H9 (cell line): ENCODE data around the gene ZNF346. TPM values are rescaled to one million over a fixed set of nuclear protein-coding genes. Genes with fewer than 3 reads are reported as not detected.

Experiments used
- DNase-seq: peaks from one replicate; pipeline ENCODE4 v3.0.0-alpha.2; 2017
- H2AFZ ChIP-seq: one replicate; pipeline ENCODE4 v1.6.1; 2013; ENCODE audit warnings: mild to moderate bottlenecking, low read length, control low read depth, moderate library complexity
- H2AK5ac ChIP-seq: 2 replicates; pipeline ENCODE4 v1.6.1; 2013; ENCODE audit warnings: low read length, control low read depth, mixed read lengths; ENCODE audit not compliant: insufficient read length
- H2BK120ac ChIP-seq: one replicate; pipeline ENCODE4 v1.6.1; 2013; ENCODE audit warnings: low read depth, mild to moderate bottlenecking, low read length, control low read depth, inconsistent platforms; ENCODE audit not compliant: poor library complexity, severe bottlenecking
- H2BK12ac ChIP-seq: 2 replicates; pipeline ENCODE4 v1.6.1; 2013; ENCODE audit warnings: low read length, control low read depth, mixed read lengths, low read depth; ENCODE audit not compliant: insufficient read length
- H2BK15ac ChIP-seq: 2 replicates; pipeline ENCODE4 v1.6.1; 2013; ENCODE audit warnings: low read depth, low read length, control low read depth
- H2BK20ac ChIP-seq: one replicate; pipeline ENCODE4 v1.6.1; 2013; ENCODE audit warnings: low read depth, mild to moderate bottlenecking, low read length, control low read depth, inconsistent platforms; ENCODE audit not compliant: poor library complexity, severe bottlenecking
- H2BK5ac ChIP-seq: 2 replicates; pipeline ENCODE4 v1.6.1; 2013; ENCODE audit warnings: low read length, control low read depth, mixed read lengths; ENCODE audit not compliant: insufficient read length
- H3K14ac ChIP-seq: 2 replicates; pipeline ENCODE4 v1.6.1; 2013; ENCODE audit warnings: low read length, control low read depth; ENCODE audit not compliant: insufficient read depth
- H3K18ac ChIP-seq: 2 replicates; pipeline ENCODE4 v1.6.1; 2013; ENCODE audit warnings: low read depth, mild to moderate bottlenecking, mixed read lengths, low read length, control low read depth; ENCODE audit not compliant: insufficient read length
- H3K23ac ChIP-seq: 2 replicates; pipeline ENCODE4 v1.6.1; 2013; ENCODE audit warnings: low read length, control low read depth, mixed read lengths, low read depth; ENCODE audit not compliant: insufficient read length
- H3K23me2 ChIP-seq: 2 replicates; pipeline ENCODE4 v1.6.1; 2013; ENCODE audit warnings: low read depth, mild to moderate bottlenecking, mixed read lengths, low read length, control low read depth; ENCODE audit not compliant: insufficient read length, poor library complexity, severe bottlenecking
- H3K27ac ChIP-seq: 2 replicates; pipeline ENCODE4 v1.5.1; 2013; ENCODE audit warnings: low read length, control low read depth, mixed read lengths, low read depth; ENCODE audit not compliant: insufficient read length
- H3K27me3 ChIP-seq: 2 replicates; pipeline ENCODE4 v1.6.1; 2013; ENCODE audit warnings: low read length, control low read depth, inconsistent platforms; ENCODE audit not compliant: insufficient read depth
- H3K4ac ChIP-seq: 2 replicates; pipeline ENCODE4 v1.6.1; 2013; ENCODE audit warnings: low read depth, mild to moderate bottlenecking, control low read depth, inconsistent platforms, low read length, moderate library complexity
- H3K4me1 ChIP-seq: 2 replicates; pipeline ENCODE4 v1.6.1; 2013; ENCODE audit warnings: low read length, control low read depth, inconsistent platforms; ENCODE audit not compliant: insufficient read depth
- H3K4me2 ChIP-seq: 2 replicates; pipeline ENCODE4 v1.6.1; 2013; ENCODE audit warnings: low read length, control low read depth, mixed read lengths; ENCODE audit not compliant: insufficient read length, insufficient read depth
- H3K56ac ChIP-seq: 2 replicates; pipeline ENCODE4 v1.6.1; 2013; ENCODE audit warnings: low read depth, mild to moderate bottlenecking, mixed read lengths, low read length, control low read depth; ENCODE audit not compliant: insufficient read length
- H3K79me1 ChIP-seq: 2 replicates; pipeline ENCODE4 v1.6.1; 2013; ENCODE audit warnings: low read depth, mild to moderate bottlenecking, moderate library complexity, low read length, control low read depth, inconsistent platforms; ENCODE audit not compliant: insufficient read depth, poor library complexity, severe bottlenecking
- H3K79me2 ChIP-seq: 2 replicates; pipeline ENCODE4 v1.6.1; 2013; ENCODE audit warnings: low read length, control low read depth, inconsistent platforms; ENCODE audit not compliant: insufficient read depth
- H3K9ac ChIP-seq: 2 replicates; pipeline ENCODE4 v1.6.1; 2013; ENCODE audit warnings: low read length, control low read depth, mixed read lengths; ENCODE audit not compliant: insufficient read length; ENCODE audit errors: extremely low read depth
- H3K9me3 ChIP-seq: one replicate; pipeline ENCODE4 v1.6.1; 2013; ENCODE audit warnings: low read depth, low read length, inconsistent platforms; ENCODE audit not compliant: control insufficient read depth
- H3T11ph ChIP-seq: one replicate; pipeline ENCODE4 v1.6.1; 2013; ENCODE audit warnings: mild to moderate bottlenecking, low read length, control low read depth, inconsistent platforms
- H4K20me1 ChIP-seq: one replicate; pipeline ENCODE4 v1.6.1; 2013; ENCODE audit not compliant: control insufficient read depth, insufficient read length, insufficient read depth
- H4K5ac ChIP-seq: 2 replicates; pipeline ENCODE4 v1.6.1; 2013; ENCODE audit warnings: low read depth, mild to moderate bottlenecking, mixed read lengths, low read length, control low read depth; ENCODE audit not compliant: insufficient read length
- H4K8ac ChIP-seq: replicated peaks from 2 replicates; pipeline ENCODE4 v1.6.1; 2013; ENCODE audit warnings: low read length, control low read depth, mixed read lengths, low read depth; ENCODE audit not compliant: insufficient read length
- H4K91ac ChIP-seq: 2 replicates; pipeline ENCODE4 v1.6.1; 2013; ENCODE audit warnings: low read depth, mild to moderate bottlenecking, moderate library complexity, mixed read lengths, low read length, control low read depth; ENCODE audit not compliant: insufficient read length
- H3K27ac Mint-ChIP-seq, 3 experiments: 2 replicates in 2 of 3; 3 replicates in 1 of 3; pipeline ENCODE4 v1.8.0; 2020 to 2021; ENCODE audit warnings: mixed read lengths in 3 of 3, mild to moderate bottlenecking in 1 of 3, moderate library complexity in 1 of 3
- H3K27me3 Mint-ChIP-seq: 2 replicates; pipeline ENCODE4 v1.8.0; 2021; ENCODE audit warnings: low read depth, mild to moderate bottlenecking, moderate library complexity, mixed read lengths
- H3K36me3 Mint-ChIP-seq, 3 experiments: 2 replicates in 2 of 3; 3 replicates in 1 of 3; pipeline ENCODE4 v1.8.0; 2020 to 2021; ENCODE audit warnings: low read depth in 3 of 3, mixed read lengths in 3 of 3; ENCODE audit not compliant: insufficient read depth in 1 of 3
- H3K4me1 Mint-ChIP-seq, 2 experiments: 2 replicates each; pipeline ENCODE4 v1.8.0; 2020; ENCODE audit warnings: mixed read lengths in 2 of 2
- H3K4me3 Mint-ChIP-seq, 2 experiments: 2 replicates in 1 of 2; 3 replicates in 1 of 2; pipeline ENCODE4 v1.8.0; 2020 to 2021; ENCODE audit warnings: mild to moderate bottlenecking in 2 of 2, mixed read lengths in 2 of 2, moderate library complexity in 1 of 2
- H3K9me3 Mint-ChIP-seq, 2 experiments: 2 replicates in 1 of 2; 3 replicates in 1 of 2; pipeline ENCODE4 v1.8.0; 2020; ENCODE audit warnings: mild to moderate bottlenecking in 2 of 2, mixed read lengths in 2 of 2, moderate library complexity in 1 of 2
- CTCF ChIP-seq: fragments of 200-600 bp; sonication (generic); conservative IDR thresholded peaks from 3 replicates; pipeline ENCODE4 v1.8.0; 2021; ENCODE audit warnings: antibody characterized with exemption, mild to moderate bottlenecking
- WGBS: extraction: QIAGEN DNeasy Blood & Tissue Kit; methylation state at CpG from one replicate; pipeline ENCODE4 v1.1.7; 2013; ENCODE audit warnings: missing lambda C conversion rate, low lambda C conversion rate, mixed read lengths; ENCODE audit not compliant: insufficient read length; ENCODE audit errors: extremely low coverage; 5-methylcytosine and 5-hydroxymethylcytosine counted together
- total RNA-seq: library from RNA; stranded (reverse); gene quantifications from 2 replicates; pipeline ENCODE4 v1.2.1, GENCODE V29; 2021

Gene ZNF346
- total RNA-seq, 1 experiment from 2014 or later = 22.7 TPM

- Mint-ChIP-seq H3K27me3 (no peaks in the 10 kb centered on the region), H3K4me3 (no peak overlapping the region), H3K27ac (peak overlapping the region in 2 of 3 experiments; percentile 33 to 37; a peak in 1 of 7 replicates), H3K9me3 (no peaks in the 10 kb centered on the region), H3K4me1 (peaks cover 16 to 26% of the 10 kb centered on the region in 2 experiments), H3K36me3 (peaks cover 23 to 54% (median 44%) of the 10 kb centered on the region in 3 experiments; a peak in 6 of 7 replicates)
- Histone ChIP-seq H4K20me1 (no peaks in the 10 kb centered on the region), H3K27ac (no peak overlapping the region), H3K4me2 (no peak overlapping the region), H2BK120ac (no peak overlapping the region), H2AK5ac (no peak overlapping the region), H2BK12ac (no peak overlapping the region), H2BK20ac (no peak overlapping the region), H3K18ac (no peak overlapping the region), H3K27me3 (no peaks in the 10 kb centered on the region), H2AFZ (no peak overlapping the region), H3K14ac (no peak overlapping the region), H4K8ac (no peak overlapping the region), H3K23ac (no peak overlapping the region), H2BK15ac (no peak overlapping the region), H3K9me3 (no peaks in the 10 kb centered on the region), H3T11ph (no peak overlapping the region), H3K79me1 (no peaks in the 10 kb centered on the region), H3K9ac (no peak overlapping the region), H3K4me1 (peaks cover 5% of the 10 kb centered on the region; the same call in 1 of the 2 replicates), H3K4ac (no peak overlapping the region), H3K23me2 (no peaks in the 10 kb centered on the region), H3K79me2 (no peaks in the 10 kb centered on the region), H2BK5ac (no peak overlapping the region), H4K5ac (no peak overlapping the region), H4K91ac (no peak overlapping the region), H3K56ac (no peak overlapping the region)
- DNase-seq = no peak
- whole genome bisulfite sequencing = no CpG with 5 or more reads among the region's 28 CpGs
- no peak for TF ChIP-seq CTCF
Observed at GRCh38 chr5:177095088-177095669, 72.7 kb downstream of the ZNF346 start.
